Lower leg skin (tissue), 4 donors: Measurements from ENCODE around the gene TBC1D26. TPM values are rescaled to one million over a fixed set of nuclear protein-coding genes. Genes with fewer than 3 reads are reported as not detected.
"Not testable (repeated sequence)": the region's sequence is repeated elsewhere in the genome, so short reads cannot be mapped to it uniquely, and the experiment has no call there.

Experiments
- DNase-seq, 2 donors: peaks; one replicate each; pipeline ENCODE4 v3.0.0-alpha.2; 2019; ENCODE audit warnings: low spot score in 2 of 2
- H3K4me3 ChIP-seq: fragments of 200-600 bp; sonication (generic); 2 replicates; pipeline ENCODE4 v1.5.1; 2017; ENCODE audit warnings: mild to moderate bottlenecking, low read depth; ENCODE audit not compliant: poor library complexity, severe bottlenecking
- CTCF ChIP-seq, 3 donors: fragments of 450-650 bp; IDR thresholded peaks; one replicate each; pipeline ENCODE4 v1.5.1; 2016; ENCODE audit warnings: antibody characterized with exemption in 3 of 3, mild to moderate bottlenecking in 3 of 3, moderate library complexity in 2 of 3
- POLR2A ChIP-seq, 2 donors: fragments of 450-650 bp; IDR thresholded peaks; one replicate each; pipeline ENCODE4 v1.6.1; 2016 to 2017; ENCODE audit warnings: antibody characterized with exemption in 2 of 2, mild to moderate bottlenecking in 1 of 2, moderate library complexity in 1 of 2
- WGBS, 2 donors: methylation state at CpG; one replicate each; pipeline ENCODE4 v1.1.5; 2018; 5-methylcytosine and 5-hydroxymethylcytosine counted together
- intact Hi-C: fragments of 100-400 bp; cut with DNase I; formaldehyde crosslinking; loops from one replicate; pipeline ENCODE4 v1.15.0; 2023; ENCODE audit warnings: low total_unique reads
- total RNA-seq, 4 donors: library from RNA; depleted of rRNA; stranded (reverse); fragments of >200 nt; gene quantifications; one replicate each; pipeline ENCODE4 v1.1.0, GENCODE V29; 2016

Gene TBC1D26
- total RNA-seq, 4 donors from 2014 or later, result 1.0 TPM; not detected in 3

- 82 to 91% methylated on average over 7 of the region's 7 CpGs for WGBS, 2 donors
- DNase-seq, result no peak
- intact Hi-C loops, result no loop called here
Observed at GRCh38 chr17:15742921-15743320, 10.8 kb downstream of the TBC1D26 start.

GRCh38 chr17:15744074-15744676 is 12.1 kb downstream of the TBC1D26 start:
- WGBS, 2 donors, result 56 to 63% methylated on average over 7 of the region's 7 CpGs
- intact Hi-C loops, result no loop called here
- no peak for DNase-seq
- no peak overlapping the region for H3K4me3 ChIP-seq
- no peak for TF ChIP-seq POLR2A (IDR thresholded peaks at IDR 0.05)
- TF ChIP-seq CTCF (IDR thresholded peaks at IDR 0.05), result no peak

More at GRCh38 chr17:15742921-15743320, 10.8 kb downstream of the TBC1D26 start:
- TF ChIP-seq POLR2A (IDR thresholded peaks at IDR 0.05) (no peak), CTCF (IDR thresholded peaks at IDR 0.05) (no peak)
- no peak overlapping the region for H3K4me3 ChIP-seq

DNA sequence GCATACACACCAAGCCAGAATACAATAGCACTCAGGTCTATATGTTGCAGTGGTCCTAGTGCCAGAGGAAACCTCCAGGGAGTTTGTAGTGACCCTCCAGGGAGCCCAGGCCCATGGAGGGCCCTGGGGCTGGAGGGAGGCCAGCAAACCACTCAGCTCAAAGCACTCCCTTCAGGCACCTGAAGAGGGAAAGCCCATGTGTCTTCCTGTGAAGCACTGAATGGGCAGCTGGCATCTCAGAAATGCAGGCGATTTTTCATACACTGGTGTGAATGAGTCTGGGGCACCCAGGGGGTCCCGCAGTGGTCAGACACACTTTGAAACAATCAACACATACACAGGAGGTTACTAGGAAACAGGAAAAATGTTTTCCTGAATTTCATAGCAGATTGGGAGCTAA is 12.8 kb downstream of the TBC1D26 start:
- 56 to 63% methylated on average over 2 of the region's 2 CpGs for WGBS, 2 donors

DNA sequence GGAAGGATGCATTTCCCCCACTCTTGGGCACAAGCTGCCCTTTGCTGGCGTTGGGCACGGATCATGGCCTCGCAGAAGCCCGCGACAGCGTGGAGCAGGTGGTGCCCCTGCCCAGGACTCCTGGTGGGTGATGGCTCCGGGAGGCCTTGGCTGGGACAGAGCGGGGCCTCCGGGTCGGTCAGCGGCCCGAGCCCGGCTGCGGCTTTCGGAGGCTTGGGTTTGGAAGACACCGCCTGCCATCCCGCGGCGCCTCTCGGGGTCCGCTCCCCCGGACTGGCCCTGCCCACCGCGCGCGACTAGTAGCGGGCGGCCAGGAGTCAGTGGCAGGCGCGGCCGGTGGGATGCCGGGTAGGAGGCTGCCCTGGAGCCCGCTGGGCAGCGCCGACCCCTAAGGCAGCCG is 17.3 kb downstream of the TBC1D26 start:
- intact Hi-C loops, H3K4me3 ChIP-seq, DNase-seq: not testable (repeated sequence)
- WGBS, 2 donors, result 58% methylated on average over 19 of the region's 36 CpGs; no CpG with 5 or more reads in 1 of the 2 donors

More for the DNA sequence above, 12.8 kb downstream of the TBC1D26 start:
- DNase-seq, result no peak
- TF ChIP-seq POLR2A (IDR thresholded peaks at IDR 0.05), result no peak
- no peak for TF ChIP-seq CTCF (IDR thresholded peaks at IDR 0.05)
- intact Hi-C loops, result no loop called here
- H3K4me3 ChIP-seq, result no peak overlapping the region

- WGBS, 2 donors, result 83 to 90% methylated on average over 3 to 4 of the region's 14 CpGs
- H3K4me3 ChIP-seq, DNase-seq, intact Hi-C loops: not testable (repeated sequence)
Observed at GRCh38 chr17:15768865-15769533, 36.9 kb downstream of the TBC1D26 start.

GRCh38 chr17:15770679-15771078 is 38.6 kb downstream of the TBC1D26 start:
- WGBS, 2 donors, result 67 to 76% methylated on average over 7 of the region's 7 CpGs
- H3K4me3 ChIP-seq, intact Hi-C loops, DNase-seq: not testable (repeated sequence)

GRCh38 chr17:15776871-15777270 is 44.8 kb downstream of the TBC1D26 start:
- no peak for DNase-seq
- H3K4me3 ChIP-seq, result no peak overlapping the region
- intact Hi-C loops, result no loop called here
- no peak for TF ChIP-seq POLR2A (IDR thresholded peaks at IDR 0.05)
- TF ChIP-seq CTCF (IDR thresholded peaks at IDR 0.05), result no peak
